ENCODE data around the gene KRTAP17-1. TPM values are rescaled to one million over a fixed set of nuclear protein-coding genes. Genes with fewer than 3 reads are reported as not detected.

Gene KRTAP17-1
- polyA plus RNA-seq, 1 donor from 2014 or later: not detected

- H4K20me1 ChIP-seq (ENCODE audit: insufficient read depth): no peaks in the 10 kb centered on the region
Observed at GRCh38 chr17:41301916-41302901, 13.3 kb downstream of the KRTAP17-1 start, which contains the start of gene KRTAP29-1. Gene KRTAP29-1 (minus strand): TSS chr17:41302851. CDS start chr17:41302851, 0 bp downstream.

More at GRCh38 chr17:41301916-41302901, 13.3 kb downstream of the KRTAP17-1 start, which contains the start of gene KRTAP29-1:
- H3K36me3 ChIP-seq (ENCODE audit: insufficient read depth, low read length): no peaks in the 10 kb centered on the region
- H3K27me3 ChIP-seq (ENCODE audit: insufficient read depth, low read depth, low read length): no peaks in the 10 kb centered on the region
- no peak within 1 kb of the TSS for H3K4me3 ChIP-seq (ENCODE audit: low read length)
- no peak within 1 kb of the TSS for H2AFZ ChIP-seq (ENCODE audit: low read depth, low read length)
- H3K9ac ChIP-seq (ENCODE audit: low read length): no peak within 1 kb of the TSS
- TF ChIP-seq MXI1 (conservative IDR thresholded peaks at IDR 0.05; ENCODE audit: poor library complexity, severe bottlenecking) (no peak), RAD21 (conservative IDR thresholded peaks at IDR 0.05) (no peak), EZH2 (IDR thresholded peaks at IDR 0.05; ENCODE audit: borderline replicate concordance, insufficient read depth, low read length, poor library complexity, severe bottlenecking) (no peak), REST (IDR thresholded peaks at IDR 0.05; ENCODE audit: borderline replicate concordance) (no peak), EP300 (conservative IDR thresholded peaks at IDR 0.05; ENCODE audit: poor library complexity, severe bottlenecking) (no peak), POLR2AphosphoS5 (IDR thresholded peaks at IDR 0.05) (no peak), CTCF (IDR thresholded peaks at IDR 0.05; ENCODE audit: poor library complexity, severe bottlenecking) (no peak), TAF1 (IDR thresholded peaks at IDR 0.05; ENCODE audit: low read depth) (no peak), SMC3 (conservative IDR thresholded peaks at IDR 0.05; ENCODE audit: poor library complexity) (no peak)
- H3F3A ChIP-seq (ENCODE audit: insufficient read depth, low read length, poor library complexity, severe bottlenecking): no peaks in the 10 kb centered on the region
- H3K79me2 ChIP-seq (replicated peaks; ENCODE audit: insufficient read depth, low read length): no peaks in the 10 kb centered on the region
- no peaks in the 10 kb centered on the region for H3K9me3 ChIP-seq (ENCODE audit: low read length)
- H3K27ac ChIP-seq (ENCODE audit: low read length): no peak within 1 kb of the TSS
- no peak within 1 kb of the TSS for H3K4me2 ChIP-seq (ENCODE audit: low read length)
- no peaks in the 10 kb centered on the region for H3K9me2 ChIP-seq (ENCODE audit: insufficient read depth, low read length)
